ENCODE results near the gene C2orf42. TPM values are rescaled to one million over a fixed set of nuclear protein-coding genes. Genes with fewer than 3 reads are reported as not detected.
"Not testable (repeated sequence)": the region's sequence is repeated elsewhere in the genome, so short reads cannot be mapped to it uniquely, and the experiment has no call there.

The C2orf42 gene
- total and polyA plus RNA-seq, 2 of the 4 experiments (the other 2 are of a cell fraction): 7.5 to 31.5 TPM

GRCh38 chr2:70223305-70223704 lies 32.5 kb upstream of the C2orf42 start:
- H3K18ac ChIP-seq (ENCODE audit: low read depth, low read length); H4K8ac ChIP-seq (ENCODE audit: low read depth in 2 of 2, low read length in 2 of 2); H3K27me3 ChIP-seq (ENCODE audit: control insufficient read depth, insufficient read depth, low read length); H2BK20ac ChIP-seq (ENCODE audit: low read depth, low read length); H3K4me2 ChIP-seq (ENCODE audit: low read depth, low read length); H3K56ac ChIP-seq (ENCODE audit: extremely low read depth, insufficient read depth, low read length); in situ Hi-C loops (cut with MboI; ENCODE audit: low sequenced_read_pairs); H3K4me3 ChIP-seq (ENCODE audit: insufficient read depth, low read depth, low read length); H2BK15ac ChIP-seq (ENCODE audit: low read depth, low read length); H4K91ac ChIP-seq (ENCODE audit: insufficient read depth, low read depth, low read length); H3K27ac ChIP-seq (ENCODE audit: insufficient read depth, low read length); dilution Hi-C loops (cut with HindIII; ENCODE audit: low sequenced_read_pairs, unreplicated experiment); H4K5ac ChIP-seq (ENCODE audit: low read depth, low read length); H2AK5ac ChIP-seq (ENCODE audit: low read depth, low read length); ATAC-seq (ENCODE audit: low read depth); H2BK120ac ChIP-seq (ENCODE audit: low read depth, low read length); H3K14ac ChIP-seq (replicated peaks; ENCODE audit: low read depth, low read length); intact Hi-C loops (cut with micrococcal nuclease); H2AK9ac ChIP-seq (replicated peaks; ENCODE audit: low read depth, low read length, poor library complexity); H3K4me1 ChIP-seq (ENCODE audit: control insufficient read depth, insufficient read depth, low read length); H3K4ac ChIP-seq (ENCODE audit: low read depth, low read length); H2BK5ac ChIP-seq (ENCODE audit: low read depth, low read length, poor library complexity, severe bottlenecking); POLR2A ChIA-PET (ENCODE audit: unreplicated experiment); H3K9me1 ChIP-seq (ENCODE audit: insufficient read depth, low read length); H2AFZ ChIP-seq (replicated peaks; ENCODE audit: low read length, poor library complexity); H3K23ac ChIP-seq (ENCODE audit: low read depth, low read length); H4K20me1 ChIP-seq (ENCODE audit: insufficient read depth, low read length); H3K9ac ChIP-seq (ENCODE audit: low read depth, low read length); BruUV-seq (replicated peaks); H3K9me3 ChIP-seq (ENCODE audit: control insufficient read depth, insufficient read depth, low read length): not testable (repeated sequence)
- Histone ChIP-seq H3K36me3 (ENCODE audit: control insufficient read depth, insufficient read depth, low read length) (peaks cover 51% of the 10 kb centered on the region), H3K79me1 (ENCODE audit: low read depth in 1 of 2, low read length in 2 of 2) (peaks cover 18 to 26% of the 10 kb centered on the region in 2 experiments)
- no CpG with 5 or more reads among the region's 3 CpGs for WGBS, 2 experiments (ENCODE audit: extremely low coverage in 2 of 2, insufficient read length in 1 of 2)
- peak; percentile 12 for DNase-seq
- CTCF ChIA-PET: interaction anchor here (0.6 kb wide), 1 partner anchor 44 kb away, joined by 3 read pairs; no protein-coding TSS in a partner anchor
